RCC 7860 (cell line): Measurements from ENCODE around the gene ST6GALNAC1.

Experiments used
- DNase-seq: peaks from one replicate; pipeline ENCODE4 v3.0.0-alpha.2; 2015; ENCODE audit warnings: low spot score
- FAIRE-seq: peaks from 2 replicates; lab custom pipeline; 2012; peaks lifted over from hg19 to GRCh38; lab: Jason Lieb, UNC

The ST6GALNAC1 gene

DNA sequence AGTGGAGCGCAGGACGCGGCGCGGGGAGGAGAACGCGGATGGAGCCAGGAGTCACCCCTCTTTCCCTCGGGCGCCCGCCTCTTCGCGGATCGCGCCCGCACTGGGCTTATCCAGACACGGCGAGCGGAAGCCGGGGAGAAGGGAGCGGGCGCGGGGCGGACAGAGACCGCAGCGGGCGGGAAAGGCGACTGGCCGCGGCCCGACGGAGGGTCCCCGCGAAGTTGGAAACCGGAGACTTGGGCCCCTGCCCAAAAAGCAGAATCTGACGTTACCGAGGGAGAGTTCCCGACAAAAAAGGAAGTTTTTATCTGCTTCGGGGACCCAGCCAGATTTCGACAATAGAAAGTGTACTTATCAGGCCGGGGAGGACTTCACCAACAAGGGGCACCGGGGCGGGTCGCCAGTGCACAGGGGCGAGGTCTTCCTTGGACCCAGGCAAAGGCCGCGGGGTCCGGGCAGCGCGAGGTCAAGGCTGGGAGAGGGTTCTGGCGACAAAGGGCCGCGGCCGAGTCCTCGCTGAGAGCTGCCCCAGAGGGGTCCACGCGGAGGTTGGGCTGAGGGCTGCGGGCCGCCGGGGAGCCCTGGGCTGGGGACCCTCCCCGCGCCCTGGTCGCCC lies 58.4 kb downstream of the ST6GALNAC1 start:
- FAIRE-seq (no peak), DNase-seq (no peak)

DNA sequence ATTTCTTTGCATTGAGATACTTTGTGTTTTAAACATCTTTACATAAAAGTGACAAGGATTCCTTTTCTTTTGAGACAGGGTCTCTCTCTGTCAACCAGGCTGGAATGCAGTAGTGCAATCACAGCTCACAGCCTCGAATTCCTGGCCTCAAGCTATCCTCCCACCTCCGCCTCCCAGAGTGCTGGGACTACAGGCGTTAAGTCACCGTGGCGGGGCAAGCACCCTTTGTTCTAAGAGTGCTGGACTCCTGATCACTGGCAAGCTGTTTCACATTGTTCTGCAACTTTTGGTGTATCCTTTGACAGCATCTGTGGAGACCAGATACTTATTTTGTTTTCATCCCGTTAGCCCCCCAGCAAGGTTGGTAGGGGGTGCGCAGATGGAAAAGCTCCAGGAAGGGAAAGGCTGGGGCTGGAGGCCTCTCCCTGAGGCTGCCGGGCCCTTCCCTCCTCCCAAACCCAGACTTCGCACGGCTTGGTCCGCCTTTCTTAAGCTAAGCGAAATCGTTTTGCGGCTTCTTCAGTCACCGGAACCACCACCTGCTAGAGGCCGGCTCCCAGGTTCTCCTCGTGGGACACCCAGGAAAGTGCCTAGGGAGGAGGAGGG lies 59.0 kb downstream of the ST6GALNAC1 start:
- FAIRE-seq (no peak), DNase-seq (no peak)

DNA sequence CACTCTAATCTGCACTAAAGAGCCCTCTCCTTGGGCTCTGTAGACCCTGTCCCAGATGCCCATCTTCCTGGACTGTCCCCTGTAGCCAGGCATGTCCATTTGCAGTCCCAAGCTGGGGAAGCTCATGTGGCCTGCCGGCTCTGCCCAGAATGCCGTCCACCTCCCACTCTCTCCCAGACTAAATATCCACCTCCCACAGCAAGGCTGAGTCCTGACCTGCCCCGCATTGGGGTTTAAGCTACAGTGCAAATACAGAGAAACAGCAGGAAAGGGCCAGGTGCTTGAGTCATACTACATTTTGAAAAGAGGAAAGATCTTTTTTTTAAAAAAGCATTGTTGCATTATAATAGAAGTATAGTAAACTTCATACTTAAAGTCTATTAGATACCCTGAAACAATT lies 60.9 kb downstream of the ST6GALNAC1 start:
- no peak for FAIRE-seq

DNA sequence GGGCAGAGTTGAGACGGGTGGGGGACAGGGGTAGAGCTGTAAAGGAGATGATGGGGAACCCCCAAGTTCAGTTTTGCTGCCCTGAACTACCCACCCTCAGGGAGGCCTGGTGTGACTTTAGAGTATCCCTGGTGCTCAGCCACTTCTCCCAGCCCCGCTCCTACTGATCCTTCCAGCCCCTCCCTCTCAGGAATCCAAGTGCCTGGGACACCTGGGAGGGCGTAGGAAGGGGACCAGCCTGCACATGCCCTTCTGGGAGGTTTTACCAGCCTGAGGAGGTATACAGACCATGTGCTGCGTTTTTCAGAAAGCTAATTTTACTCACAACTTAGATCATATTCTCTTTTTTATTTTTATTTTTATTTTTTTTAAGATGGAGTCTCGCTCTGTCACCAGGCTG lies 62.0 kb downstream of the ST6GALNAC1 start:
- FAIRE-seq (no peak), DNase-seq (no peak)

More for the DNA sequence above, 60.9 kb downstream of the ST6GALNAC1 start:
- DNase-seq: no peak

DNA sequence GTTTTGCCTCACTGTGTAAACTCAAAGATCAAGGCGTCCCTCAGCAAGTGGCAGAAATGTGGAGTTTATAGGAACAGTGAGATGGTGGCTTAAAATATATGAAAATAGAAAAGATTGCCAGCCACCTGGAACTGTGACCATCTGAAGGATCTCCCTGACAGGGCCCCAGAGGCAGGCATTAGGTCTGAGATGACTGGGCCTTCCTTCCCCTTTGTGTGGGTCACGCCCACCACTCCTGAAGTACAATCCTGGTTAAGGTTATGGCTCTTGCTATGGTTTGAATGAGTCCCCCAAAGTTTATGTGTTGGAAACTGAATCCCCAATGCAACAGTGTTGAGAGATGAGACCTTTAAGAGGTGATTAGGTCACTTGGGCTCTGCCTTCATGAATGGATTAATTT lies 64.3 kb downstream of the ST6GALNAC1 start:
- FAIRE-seq (no peak), DNase-seq (no peak)

DNA sequence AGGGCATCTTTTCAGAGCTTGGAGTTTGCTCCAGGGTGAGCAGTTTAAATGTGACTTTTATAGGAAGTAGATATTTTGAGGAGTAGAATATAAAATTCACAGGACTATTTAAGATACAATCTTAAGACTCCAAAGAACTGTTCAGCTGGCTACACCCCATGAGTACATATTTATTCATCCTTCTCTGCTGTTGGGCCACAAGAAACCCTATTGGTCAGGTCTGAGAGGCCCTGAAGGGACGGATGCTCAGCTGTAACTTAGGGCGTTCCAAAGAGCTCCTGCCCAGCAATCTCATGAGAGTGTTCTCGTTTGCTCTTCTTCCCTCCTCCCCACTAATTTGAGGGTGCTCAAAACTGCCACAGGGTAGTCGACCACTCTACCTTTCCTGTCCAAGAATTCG lies 65.2 kb downstream of the ST6GALNAC1 start:
- DNase-seq (no peak), FAIRE-seq (no peak)

DNA sequence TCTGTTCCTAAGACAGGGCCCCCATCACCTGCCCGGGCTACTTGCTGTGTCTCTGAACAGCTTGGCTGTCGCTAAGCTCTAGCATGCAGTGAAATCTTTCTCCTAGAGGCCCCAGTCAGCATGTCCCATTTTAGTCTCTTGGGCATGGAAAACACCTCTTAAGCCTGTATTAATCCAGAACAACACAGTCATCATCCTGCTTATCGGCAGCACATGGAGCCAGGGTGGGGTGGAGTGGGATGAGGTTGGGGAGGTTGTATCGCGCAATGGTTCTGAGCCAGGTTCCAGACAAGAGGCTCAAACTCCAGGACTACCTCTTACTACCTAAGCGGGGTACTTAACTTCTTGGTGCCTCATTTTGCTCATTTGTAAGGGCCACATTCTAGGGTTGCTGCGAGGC lies 65.7 kb downstream of the ST6GALNAC1 start:
- no peak for FAIRE-seq

DNA sequence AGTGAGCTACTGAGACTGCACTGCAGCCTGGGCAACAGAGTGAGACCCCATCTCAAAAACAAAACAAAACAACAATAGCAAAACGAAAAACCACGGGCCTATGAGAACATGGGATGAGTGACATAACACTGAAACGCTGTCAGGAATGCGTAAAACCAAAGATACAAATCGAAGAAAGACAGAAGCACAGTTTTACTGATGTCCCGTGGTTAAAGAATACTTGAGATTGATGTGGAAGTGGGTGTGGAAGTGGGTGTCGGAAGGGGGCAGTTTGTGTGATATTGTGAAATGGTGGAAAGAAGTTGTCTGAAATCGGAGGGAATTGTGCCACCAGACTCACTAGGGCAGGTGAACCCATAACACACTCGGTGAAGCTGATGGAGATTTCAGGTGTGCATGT lies 67.4 kb downstream of the ST6GALNAC1 start:
- FAIRE-seq (no peak), DNase-seq (no peak)

More for the DNA sequence above, 65.7 kb downstream of the ST6GALNAC1 start:
- DNase-seq: no peak

DNA sequence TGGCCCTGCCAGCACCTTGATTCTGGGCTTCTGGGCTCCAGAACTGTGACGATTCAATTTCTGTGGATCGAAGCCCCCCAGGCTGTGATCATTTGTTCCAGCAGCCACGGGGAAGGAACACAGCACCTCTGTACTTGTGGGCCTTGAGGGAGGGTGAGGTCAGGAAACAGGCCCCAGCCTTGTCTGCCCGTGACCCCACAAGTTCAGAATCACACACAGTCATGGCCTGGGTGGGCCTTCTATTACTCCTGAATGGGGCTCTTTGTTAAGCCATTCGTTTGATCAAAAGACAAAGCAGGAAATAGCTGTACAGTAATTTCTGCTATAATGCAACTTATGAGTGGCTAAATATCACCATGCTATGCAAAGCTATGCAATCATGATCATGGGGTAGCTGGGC lies 68.0 kb downstream of the ST6GALNAC1 start:
- DNase-seq (no peak), FAIRE-seq (no peak)
